Nephron (organoid): ENCODE measurements around the gene RBFOX1.

Source experiments
- H3K27ac Mint-ChIP-seq, 3 experiments: 2 replicates each; pipeline ENCODE4 v1.8.0; 2020; ENCODE audit warnings: mixed read lengths in 3 of 3, mild to moderate bottlenecking in 2 of 3, moderate library complexity in 1 of 3
- H3K27me3 Mint-ChIP-seq: 2 replicates; pipeline ENCODE4 v1.8.0; 2021; ENCODE audit warnings: low read depth, mild to moderate bottlenecking, moderate library complexity, mixed read lengths
- H3K36me3 Mint-ChIP-seq: 2 replicates; pipeline ENCODE4 v1.8.0; 2020; ENCODE audit warnings: low read depth, mixed read lengths
- H3K4me1 Mint-ChIP-seq: 2 replicates; pipeline ENCODE4 v1.8.0; 2020; ENCODE audit warnings: mixed read lengths
- H3K4me3 Mint-ChIP-seq, 3 experiments: 2 replicates each; pipeline ENCODE4 v1.8.0; 2020; ENCODE audit warnings: mild to moderate bottlenecking in 3 of 3, mixed read lengths in 3 of 3, moderate library complexity in 2 of 3
- H3K9me3 Mint-ChIP-seq: 2 replicates; pipeline ENCODE4 v1.8.0; 2020; ENCODE audit warnings: mixed read lengths
- CTCF ChIP-seq, 3 experiments: fragments of 200-600 bp; sonication (generic); IDR thresholded peaks; one replicate each; pipeline ENCODE4 v1.5.0; 2021; ENCODE audit warnings: antibody characterized with exemption in 3 of 3; ENCODE audit not compliant: unreplicated experiment in 3 of 3

Gene RBFOX1

GRCh38 chr16:7452090-7452489 lies 119.4 kb downstream of the RBFOX1 start:
- Mint-ChIP-seq H3K4me1 (peaks cover 29% of the 10 kb centered on the region), H3K27me3 (no peaks in the 10 kb centered on the region), H3K9me3 (peaks cover 3% of the 10 kb centered on the region), H3K4me3 (no peak overlapping the region), H3K27ac (peak overlapping the region in 1 of 3 experiments; percentile 5), H3K36me3 (peaks cover 6% of the 10 kb centered on the region)
- TF ChIP-seq CTCF (IDR thresholded peaks at IDR 0.05; ENCODE audit: unreplicated experiment in 3 of 3) = no peak

- Mint-ChIP-seq H3K4me1 (peaks cover 13% of the 10 kb centered on the region), H3K27me3 (peaks cover 4% of the 10 kb centered on the region), H3K36me3 (peaks cover 9% of the 10 kb centered on the region), H3K9me3 (peaks cover 3% of the 10 kb centered on the region), H3K4me3 (no peak overlapping the region), H3K27ac (no peak overlapping the region)
- TF ChIP-seq CTCF (IDR thresholded peaks at IDR 0.05; ENCODE audit: unreplicated experiment in 3 of 3) = no peak
Observed at GRCh38 chr16:7456211-7456610, 123.6 kb downstream of the RBFOX1 start.

GRCh38 chr16:7458144-7458543 lies 125.5 kb downstream of the RBFOX1 start:
- Mint-ChIP-seq H3K4me3 (no peak overlapping the region), H3K4me1 (peaks cover 6% of the 10 kb centered on the region), H3K9me3 (peaks cover 3% of the 10 kb centered on the region), H3K36me3 (peaks cover 6% of the 10 kb centered on the region), H3K27ac (no peak overlapping the region), H3K27me3 (peaks cover 4% of the 10 kb centered on the region)
- no peak for TF ChIP-seq CTCF (IDR thresholded peaks at IDR 0.05; ENCODE audit: unreplicated experiment in 3 of 3)

- no peak for TF ChIP-seq CTCF (IDR thresholded peaks at IDR 0.05; ENCODE audit: unreplicated experiment in 3 of 3)
- peaks cover 4% of the 10 kb centered on the region for H3K27me3 Mint-ChIP-seq
- peak overlapping the region in 1 of 3 experiments; percentile 3 for H3K4me3 Mint-ChIP-seq
- no peaks in the 10 kb centered on the region for H3K36me3 Mint-ChIP-seq
- H3K9me3 Mint-ChIP-seq = no peaks in the 10 kb centered on the region
- H3K27ac Mint-ChIP-seq = no peak overlapping the region
- no peaks in the 10 kb centered on the region for H3K4me1 Mint-ChIP-seq
Observed at GRCh38 chr16:7470344-7470743, 137.7 kb downstream of the RBFOX1 start.

GRCh38 chr16:7471268-7471667 lies 138.6 kb downstream of the RBFOX1 start:
- no peaks in the 10 kb centered on the region for H3K4me1 Mint-ChIP-seq
- no peak for TF ChIP-seq CTCF (IDR thresholded peaks at IDR 0.05; ENCODE audit: unreplicated experiment in 3 of 3)
- no peak overlapping the region for H3K4me3 Mint-ChIP-seq
- peaks cover 4% of the 10 kb centered on the region for H3K27me3 Mint-ChIP-seq
- no peak overlapping the region for H3K27ac Mint-ChIP-seq
- no peaks in the 10 kb centered on the region for H3K9me3 Mint-ChIP-seq
- H3K36me3 Mint-ChIP-seq = no peaks in the 10 kb centered on the region

GRCh38 chr16:7482032-7482431 lies 149.4 kb downstream of the RBFOX1 start:
- Mint-ChIP-seq H3K9me3 (no peaks in the 10 kb centered on the region), H3K36me3 (no peaks in the 10 kb centered on the region), H3K27me3 (no peaks in the 10 kb centered on the region), H3K27ac (no peak overlapping the region), H3K4me1 (peaks cover 5% of the 10 kb centered on the region), H3K4me3 (no peak overlapping the region)
- no peak for TF ChIP-seq CTCF (IDR thresholded peaks at IDR 0.05; ENCODE audit: unreplicated experiment in 3 of 3)
